ENCODE data around the gene AUTS2. TPM values are rescaled to one million over a fixed set of nuclear protein-coding genes. Genes with fewer than 3 reads are reported as not detected.

AUTS2 gene
- total and polyA plus RNA-seq, 10 of the 15 experiments (the other 5 are each of a cell fraction or from before 2014, with no cell fraction given): 6.4 to 55.6 (median 21.6) TPM

- peak; percentile 80; the same call in 1 of the 2 replicates for TF ChIP-seq MTA3 (IDR thresholded peaks at IDR 0.05; ENCODE audit: borderline replicate concordance, low read length)
- TF ChIP-seq ASH2L (IDR thresholded peaks at IDR 0.05; ENCODE audit: borderline replicate concordance, low read depth): no peak
- TF ChIP-seq CEBPB (IDR thresholded peaks at IDR 0.05; ENCODE audit: borderline replicate concordance in 1 of 2, low read depth in 2 of 2, low read length in 2 of 2): peak in 1 of 2 experiments; percentile 73; a peak in 1 of 4 replicates
- no peak for TF ChIP-seq PKNOX1 (IDR thresholded peaks at IDR 0.05)
- peak; percentile 41; the same call in 1 of the 2 replicates for TF ChIP-seq IKZF1 (conservative IDR thresholded peaks at IDR 0.05)
- TF ChIP-seq, protein P1, sequence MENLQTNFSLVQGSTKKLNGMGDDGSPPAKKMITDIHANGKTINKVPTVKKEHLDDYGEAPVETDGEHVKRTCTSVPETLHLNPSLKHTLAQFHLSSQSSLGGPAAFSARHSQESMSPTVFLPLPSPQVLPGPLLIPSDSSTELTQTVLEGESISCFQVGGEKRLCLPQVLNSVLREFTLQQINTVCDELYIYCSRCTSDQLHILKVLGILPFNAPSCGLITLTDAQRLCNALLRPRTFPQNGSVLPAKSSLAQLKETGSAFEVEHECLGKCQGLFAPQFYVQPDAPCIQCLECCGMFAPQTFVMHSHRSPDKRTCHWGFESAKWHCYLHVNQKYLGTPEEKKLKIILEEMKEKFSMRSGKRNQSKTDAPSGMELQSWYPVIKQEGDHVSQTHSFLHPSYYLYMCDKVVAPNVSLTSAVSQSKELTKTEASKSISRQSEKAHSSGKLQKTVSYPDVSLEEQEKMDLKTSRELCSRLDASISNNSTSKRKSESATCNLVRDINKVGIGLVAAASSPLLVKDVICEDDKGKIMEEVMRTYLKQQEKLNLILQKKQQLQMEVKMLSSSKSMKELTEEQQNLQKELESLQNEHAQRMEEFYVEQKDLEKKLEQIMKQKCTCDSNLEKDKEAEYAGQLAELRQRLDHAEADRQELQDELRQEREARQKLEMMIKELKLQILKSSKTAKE (IDR thresholded peaks at IDR 0.05; ENCODE audit: low read depth, poor library complexity, severe bottlenecking): peak; percentile 49
- TF ChIP-seq RB1 (IDR thresholded peaks at IDR 0.05; ENCODE audit: borderline replicate concordance): no peak
- peak; percentile 85 for TF ChIP-seq ZNF217 (IDR thresholded peaks at IDR 0.05)
- TF ChIP-seq, protein P2, sequence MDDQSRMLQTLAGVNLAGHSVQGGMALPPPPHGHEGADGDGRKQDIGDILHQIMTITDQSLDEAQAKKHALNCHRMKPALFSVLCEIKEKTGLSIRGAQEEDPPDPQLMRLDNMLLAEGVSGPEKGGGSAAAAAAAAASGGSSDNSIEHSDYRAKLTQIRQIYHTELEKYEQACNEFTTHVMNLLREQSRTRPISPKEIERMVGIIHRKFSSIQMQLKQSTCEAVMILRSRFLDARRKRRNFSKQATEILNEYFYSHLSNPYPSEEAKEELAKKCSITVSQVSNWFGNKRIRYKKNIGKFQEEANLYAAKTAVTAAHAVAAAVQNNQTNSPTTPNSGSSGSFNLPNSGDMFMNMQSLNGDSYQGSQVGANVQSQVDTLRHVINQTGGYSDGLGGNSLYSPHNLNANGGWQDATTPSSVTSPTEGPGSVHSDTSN (IDR thresholded peaks at IDR 0.05; ENCODE audit: insufficient replicate concordance, low read depth, low read length): no peak
- TF ChIP-seq TARDBP (IDR thresholded peaks at IDR 0.05; ENCODE audit: borderline replicate concordance): no peak
- TF ChIP-seq, protein P3, sequence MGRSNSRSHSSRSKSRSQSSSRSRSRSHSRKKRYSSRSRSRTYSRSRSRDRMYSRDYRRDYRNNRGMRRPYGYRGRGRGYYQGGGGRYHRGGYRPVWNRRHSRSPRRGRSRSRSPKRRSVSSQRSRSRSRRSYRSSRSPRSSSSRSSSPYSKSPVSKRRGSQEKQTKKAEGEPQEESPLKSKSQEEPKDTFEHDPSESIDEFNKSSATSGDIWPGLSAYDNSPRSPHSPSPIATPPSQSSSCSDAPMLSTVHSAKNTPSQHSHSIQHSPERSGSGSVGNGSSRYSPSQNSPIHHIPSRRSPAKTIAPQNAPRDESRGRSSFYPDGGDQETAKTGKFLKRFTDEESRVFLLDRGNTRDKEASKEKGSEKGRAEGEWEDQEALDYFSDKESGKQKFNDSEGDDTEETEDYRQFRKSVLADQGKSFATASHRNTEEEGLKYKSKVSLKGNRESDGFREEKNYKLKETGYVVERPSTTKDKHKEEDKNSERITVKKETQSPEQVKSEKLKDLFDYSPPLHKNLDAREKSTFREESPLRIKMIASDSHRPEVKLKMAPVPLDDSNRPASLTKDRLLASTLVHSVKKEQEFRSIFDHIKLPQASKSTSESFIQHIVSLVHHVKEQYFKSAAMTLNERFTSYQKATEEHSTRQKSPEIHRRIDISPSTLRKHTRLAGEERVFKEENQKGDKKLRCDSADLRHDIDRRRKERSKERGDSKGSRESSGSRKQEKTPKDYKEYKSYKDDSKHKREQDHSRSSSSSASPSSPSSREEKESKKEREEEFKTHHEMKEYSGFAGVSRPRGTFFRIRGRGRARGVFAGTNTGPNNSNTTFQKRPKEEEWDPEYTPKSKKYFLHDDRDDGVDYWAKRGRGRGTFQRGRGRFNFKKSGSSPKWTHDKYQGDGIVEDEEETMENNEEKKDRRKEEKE (IDR thresholded peaks at IDR 0.05): no peak
- peak; percentile 36; the same call in 1 of the 2 replicates for TF ChIP-seq GATAD2B (conservative IDR thresholded peaks at IDR 0.05; ENCODE audit: low read depth)
- no peak for TF ChIP-seq EP300 (IDR thresholded peaks at IDR 0.05; ENCODE audit: borderline replicate concordance in 1 of 2, control insufficient read depth in 1 of 2, low read depth in 2 of 2, low read length in 2 of 2)
- no peak for TF ChIP-seq WRNIP1 (IDR thresholded peaks at IDR 0.05; ENCODE audit: borderline replicate concordance, low read depth, low read length)
- no peak for TF ChIP-seq ZZZ3 (IDR thresholded peaks at IDR 0.05; ENCODE audit: control insufficient read depth, insufficient read length, low read depth)
- TF ChIP-seq, protein P4, sequence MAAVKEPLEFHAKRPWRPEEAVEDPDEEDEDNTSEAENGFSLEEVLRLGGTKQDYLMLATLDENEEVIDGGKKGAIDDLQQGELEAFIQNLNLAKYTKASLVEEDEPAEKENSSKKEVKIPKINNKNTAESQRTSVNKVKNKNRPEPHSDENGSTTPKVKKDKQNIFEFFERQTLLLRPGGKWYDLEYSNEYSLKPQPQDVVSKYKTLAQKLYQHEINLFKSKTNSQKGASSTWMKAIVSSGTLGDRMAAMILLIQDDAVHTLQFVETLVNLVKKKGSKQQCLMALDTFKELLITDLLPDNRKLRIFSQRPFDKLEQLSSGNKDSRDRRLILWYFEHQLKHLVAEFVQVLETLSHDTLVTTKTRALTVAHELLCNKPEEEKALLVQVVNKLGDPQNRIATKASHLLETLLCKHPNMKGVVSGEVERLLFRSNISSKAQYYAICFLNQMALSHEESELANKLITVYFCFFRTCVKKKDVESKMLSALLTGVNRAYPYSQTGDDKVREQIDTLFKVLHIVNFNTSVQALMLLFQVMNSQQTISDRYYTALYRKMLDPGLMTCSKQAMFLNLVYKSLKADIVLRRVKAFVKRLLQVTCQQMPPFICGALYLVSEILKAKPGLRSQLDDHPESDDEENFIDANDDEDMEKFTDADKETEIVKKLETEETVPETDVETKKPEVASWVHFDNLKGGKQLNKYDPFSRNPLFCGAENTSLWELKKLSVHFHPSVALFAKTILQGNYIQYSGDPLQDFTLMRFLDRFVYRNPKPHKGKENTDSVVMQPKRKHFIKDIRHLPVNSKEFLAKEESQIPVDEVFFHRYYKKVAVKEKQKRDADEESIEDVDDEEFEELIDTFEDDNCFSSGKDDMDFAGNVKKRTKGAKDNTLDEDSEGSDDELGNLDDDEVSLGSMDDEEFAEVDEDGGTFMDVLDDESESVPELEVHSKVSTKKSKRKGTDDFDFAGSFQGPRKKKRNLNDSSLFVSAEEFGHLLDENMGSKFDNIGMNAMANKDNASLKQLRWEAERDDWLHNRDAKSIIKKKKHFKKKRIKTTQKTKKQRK (IDR thresholded peaks at IDR 0.05; ENCODE audit: low read depth, low read length): no peak
- TF ChIP-seq ZNF207 (IDR thresholded peaks at IDR 0.05; ENCODE audit: borderline replicate concordance): no peak
Observed at GRCh38 chr7:69922026-69922803, 323.9 kb downstream of the AUTS2 start (continued).

All from GM12878 (cell line).